Stimulated activated CD4-positive, alpha-beta T cell treated with anti-CD3 and anti-CD28 coated beads, TNF-alpha, amount 100 ng/mL, for 4 hours (primary cell): ENCODE measurements around the gene UVRAG.
"Not testable (repeated sequence)": the region's sequence is repeated elsewhere in the genome, so short reads cannot be mapped to it uniquely, and the experiment has no call there.

Experiments used
- DNase-seq, 3 experiments: peaks; one replicate each; pipeline ENCODE4 v3.0.0-alpha.2; 2020; ENCODE audit warnings: low read depth in 3 of 3

UVRAG gene

GRCh38 chr11:75966537-75967287, 151.7 kb downstream of the UVRAG start:
- no peak for DNase-seq

- no peak for DNase-seq
These were observed 153.1 kb downstream of the UVRAG start for GRCh38 chr11:75968021-75968625.

GRCh38 chr11:75969626-75970308, 154.8 kb downstream of the UVRAG start:
- no peak for DNase-seq

- DNase-seq, result not testable (repeated sequence)
These were observed 158.7 kb downstream of the UVRAG start for GRCh38 chr11:75973710-75974109.

GRCh38 chr11:75979075-75979474, 164.1 kb downstream of the UVRAG start:
- DNase-seq, result not testable (repeated sequence)

GRCh38 chr11:75979479-75980027, 164.5 kb downstream of the UVRAG start:
- not testable (repeated sequence) for DNase-seq

GRCh38 chr11:75980031-75980430, 165.0 kb downstream of the UVRAG start:
- DNase-seq, result no peak

GRCh38 chr11:75981546-75981945, 166.5 kb downstream of the UVRAG start:
- no peak for DNase-seq

- no peak for DNase-seq
These were observed 167.3 kb downstream of the UVRAG start for GRCh38 chr11:75982309-75982708.

- DNase-seq, result no peak
These were observed 172.0 kb downstream of the UVRAG start for GRCh38 chr11:75986966-75987365.

GRCh38 chr11:75993126-75993525, 178.1 kb downstream of the UVRAG start:
- DNase-seq, result no peak

GRCh38 chr11:75994616-75995015, 179.6 kb downstream of the UVRAG start:
- no peak for DNase-seq

- DNase-seq, result no peak
These were observed 181.8 kb downstream of the UVRAG start for GRCh38 chr11:75996523-75997442.

GRCh38 chr11:76004400-76004799, 189.4 kb downstream of the UVRAG start:
- DNase-seq, result no peak

- no peak for DNase-seq
These were observed 190.7 kb downstream of the UVRAG start for GRCh38 chr11:76005756-76006155.

- DNase-seq, result no peak
These were observed 192.2 kb downstream of the UVRAG start for GRCh38 chr11:76007166-76007565.

- no peak for DNase-seq
These were observed 193.5 kb downstream of the UVRAG start for GRCh38 chr11:76008474-76008873.

- DNase-seq, result no peak
These were observed 195.0 kb downstream of the UVRAG start for GRCh38 chr11:76010051-76010450.

GRCh38 chr11:76013526-76013925, 198.5 kb downstream of the UVRAG start:
- DNase-seq, result no peak

GRCh38 chr11:76023236-76024068, 208.4 kb downstream of the UVRAG start:
- no peak for DNase-seq

- DNase-seq, result no peak
These were observed 210.1 kb downstream of the UVRAG start for GRCh38 chr11:76025068-76025467.
